Osteocyte (in vitro differentiated cells): ENCODE measurements around the gene LCE2B. TPM values are rescaled to one million over a fixed set of nuclear protein-coding genes. Genes with fewer than 3 reads are reported as not detected.

Source experiments
- DNase-seq: peaks from one replicate; pipeline ENCODE4 v3.0.0; 2021; ENCODE audit warnings: mixed read lengths; ENCODE audit not compliant: unreplicated experiment; ENCODE audit errors: extremely low spot score
- H3K27ac Mint-ChIP-seq: one replicate; pipeline ENCODE4 v1.8.0; 2021; ENCODE audit warnings: mild to moderate bottlenecking, mixed read lengths; ENCODE audit not compliant: unreplicated experiment
- H3K27me3 Mint-ChIP-seq: one replicate; pipeline ENCODE4 v1.8.0; 2021; ENCODE audit warnings: mixed read lengths; ENCODE audit not compliant: unreplicated experiment
- H3K36me3 Mint-ChIP-seq: one replicate; pipeline ENCODE4 v1.8.0; 2021; ENCODE audit warnings: mixed read lengths; ENCODE audit not compliant: unreplicated experiment
- H3K4me1 Mint-ChIP-seq: one replicate; pipeline ENCODE4 v1.8.0; 2021; ENCODE audit warnings: mixed read lengths; ENCODE audit not compliant: unreplicated experiment
- H3K4me3 Mint-ChIP-seq: one replicate; pipeline ENCODE4 v1.8.0; 2021; ENCODE audit warnings: mild to moderate bottlenecking, moderate library complexity, mixed read lengths; ENCODE audit not compliant: unreplicated experiment
- H3K9me3 Mint-ChIP-seq: one replicate; pipeline ENCODE4 v1.8.0; 2021; ENCODE audit warnings: mixed read lengths; ENCODE audit not compliant: unreplicated experiment
- total RNA-seq: library from RNA; stranded (reverse); gene quantifications from 2 replicates; pipeline ENCODE4 v1.2.1, GENCODE V29; 2021
- TF ChIP-seq, protein P1 (sequence below): fragments of 200-600 bp; sonication (generic); IDR thresholded peaks from 2 replicates; pipeline ENCODE4 v1.5.0; 2021; ENCODE audit warnings: antibody characterized with exemption, mild to moderate bottlenecking, moderate library complexity

Gene LCE2B
- total RNA-seq, 1 donor from 2014 or later = not detected

DNA sequence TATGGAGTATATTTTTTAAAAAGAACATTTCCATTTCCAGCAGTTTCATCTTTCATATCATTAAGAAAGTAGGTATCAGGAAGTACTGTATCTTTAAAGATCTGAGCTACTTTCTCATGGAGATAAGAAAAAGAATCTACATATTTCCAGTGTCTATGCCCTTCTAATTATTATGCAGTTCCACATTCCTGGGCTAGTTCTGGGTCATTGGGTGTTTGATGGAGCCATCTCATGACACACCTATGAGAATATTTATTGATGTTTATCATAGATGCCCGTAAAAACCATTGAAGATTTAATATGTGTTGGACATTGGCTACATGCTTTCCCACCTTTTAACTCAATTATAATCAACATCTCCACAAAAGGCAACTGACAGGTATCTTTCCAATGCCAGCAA is 43.1 kb downstream of the LCE2B start:
- no peaks in the 10 kb centered on the region for H3K36me3 Mint-ChIP-seq
- no peaks in the 10 kb centered on the region for H3K27me3 Mint-ChIP-seq
- no peak for DNase-seq
- TF ChIP-seq, protein P1, sequence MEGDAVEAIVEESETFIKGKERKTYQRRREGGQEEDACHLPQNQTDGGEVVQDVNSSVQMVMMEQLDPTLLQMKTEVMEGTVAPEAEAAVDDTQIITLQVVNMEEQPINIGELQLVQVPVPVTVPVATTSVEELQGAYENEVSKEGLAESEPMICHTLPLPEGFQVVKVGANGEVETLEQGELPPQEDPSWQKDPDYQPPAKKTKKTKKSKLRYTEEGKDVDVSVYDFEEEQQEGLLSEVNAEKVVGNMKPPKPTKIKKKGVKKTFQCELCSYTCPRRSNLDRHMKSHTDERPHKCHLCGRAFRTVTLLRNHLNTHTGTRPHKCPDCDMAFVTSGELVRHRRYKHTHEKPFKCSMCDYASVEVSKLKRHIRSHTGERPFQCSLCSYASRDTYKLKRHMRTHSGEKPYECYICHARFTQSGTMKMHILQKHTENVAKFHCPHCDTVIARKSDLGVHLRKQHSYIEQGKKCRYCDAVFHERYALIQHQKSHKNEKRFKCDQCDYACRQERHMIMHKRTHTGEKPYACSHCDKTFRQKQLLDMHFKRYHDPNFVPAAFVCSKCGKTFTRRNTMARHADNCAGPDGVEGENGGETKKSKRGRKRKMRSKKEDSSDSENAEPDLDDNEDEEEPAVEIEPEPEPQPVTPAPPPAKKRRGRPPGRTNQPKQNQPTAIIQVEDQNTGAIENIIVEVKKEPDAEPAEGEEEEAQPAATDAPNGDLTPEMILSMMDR = no peak
- no peaks in the 10 kb centered on the region for H3K4me1 Mint-ChIP-seq
- no peak overlapping the region for H3K4me3 Mint-ChIP-seq
- no peak overlapping the region for H3K27ac Mint-ChIP-seq
- no peaks in the 10 kb centered on the region for H3K9me3 Mint-ChIP-seq

GRCh38 chr1:152735648-152736047 is 49.7 kb downstream of the LCE2B start:
- Mint-ChIP-seq H3K4me1 (no peaks in the 10 kb centered on the region), H3K4me3 (no peak overlapping the region), H3K36me3 (no peaks in the 10 kb centered on the region), H3K27me3 (no peaks in the 10 kb centered on the region), H3K27ac (no peak overlapping the region), H3K9me3 (peaks cover 20% of the 10 kb centered on the region)
- TF ChIP-seq, protein P1 = no peak
- no peak for DNase-seq

Other genes with a start within 250 kb of the LCE2B start
- gene LCE5A, start 175.3 kb upstream of the LCE2B start, total RNA-seq = not detected in 2 replicates
- not detected in 2 replicates for gene CRCT1, start 171.6 kb upstream of the LCE2B start, total RNA-seq
- not detected in 2 replicates for gene LCE3E, start 119.3 kb upstream of the LCE2B start, total RNA-seq
- not detected in 2 replicates for gene LCE3D, start 105.6 kb upstream of the LCE2B start, total RNA-seq
- not detected in 2 replicates for gene LCE3C, start 85.9 kb upstream of the LCE2B start, total RNA-seq
- not detected in 2 replicates for gene LCE3B, start 72.3 kb upstream of the LCE2B start, total RNA-seq
- gene LCE3A, start 63.0 kb upstream of the LCE2B start, total RNA-seq = not detected in 2 replicates
- not detected in 2 replicates for gene LCE2D, start 22.7 kb upstream of the LCE2B start, total RNA-seq
- not detected in 2 replicates for gene LCE2C, start 10.8 kb upstream of the LCE2B start, total RNA-seq
- not detected in 2 replicates for gene LCE2A, start 12.2 kb downstream of the LCE2B start, total RNA-seq
- not detected in 2 replicates for gene LCE4A, start 22.0 kb downstream of the LCE2B start, total RNA-seq
- gene KPRP, start 71.9 kb downstream of the LCE2B start, total RNA-seq = not detected in 2 replicates
- gene LCE1F, start 89.0 kb downstream of the LCE2B start, total RNA-seq = not detected in 2 replicates
- gene LCE1E, start 100.1 kb downstream of the LCE2B start, total RNA-seq = not detected in 2 replicates
- not detected in 2 replicates for gene LCE1D, start 110.6 kb downstream of the LCE2B start, total RNA-seq
- not detected in 2 replicates for gene LCE1C, start 120.5 kb downstream of the LCE2B start, total RNA-seq
- not detected in 2 replicates for gene LCE1B, start 125.8 kb downstream of the LCE2B start, total RNA-seq
- not detected in 2 replicates for gene LCE1A, start 141.3 kb downstream of the LCE2B start, total RNA-seq
- not detected in 2 replicates for gene LCE6A, start 156.7 kb downstream of the LCE2B start, total RNA-seq
- gene LCE7A, start 173.9 kb downstream of the LCE2B start, total RNA-seq = not detected in 2 replicates
- not detected in 2 replicates for gene SMCP, start 192.2 kb downstream of the LCE2B start, total RNA-seq
- gene IVL, start 222.4 kb downstream of the LCE2B start, total RNA-seq = not detected in 2 replicates